Measurements from ENCODE around the gene AKR7A3. TPM values are rescaled to one million over a fixed set of nuclear protein-coding genes. Genes with fewer than 3 reads are reported as not detected.
A peak's percentile ranks its signal among the peaks of the same experiment; 100 is the strongest.
"Not testable (repeated sequence)": the region's sequence is repeated elsewhere in the genome, so short reads cannot be mapped to it uniquely, and the experiment has no call there.

AKR7A3 gene
- total RNA-seq, 1 donor from 2014 or later = 0.96 TPM

- DNase-seq (ENCODE audit: low spot score) = no peak
Measured at GRCh38 chr1:19289244-19289643, 674 bp upstream of the AKR7A3 start.

- DNase-seq (ENCODE audit: low spot score) = no peak
Measured at GRCh38 chr1:19287436-19288185, 959 bp downstream of the AKR7A3 start.

- DNase-seq (ENCODE audit: low spot score) = not testable (repeated sequence)
Measured at GRCh38 chr1:19285807-19286206, 2.8 kb downstream of the AKR7A3 start.

- not testable (repeated sequence) for DNase-seq (ENCODE audit: low spot score)
Measured at GRCh38 chr1:19285366-19285765, 3.2 kb downstream of the AKR7A3 start.

- DNase-seq (ENCODE audit: low spot score) = no peak
Measured at GRCh38 chr1:19284881-19285280, 3.7 kb downstream of the AKR7A3 start.

GRCh38 chr1:19283891-19284290 is 4.7 kb downstream of the AKR7A3 start:
- DNase-seq (ENCODE audit: low spot score) = no peak

GRCh38 chr1:19274636-19275035 is 13.9 kb downstream of the AKR7A3 start:
- DNase-seq (ENCODE audit: low spot score) = no peak

GRCh38 chr1:19273844-19274531 is 14.6 kb downstream of the AKR7A3 start:
- DNase-seq (ENCODE audit: low spot score) = not testable (repeated sequence)

GRCh38 chr1:19273106-19273843 is 15.3 kb downstream of the AKR7A3 start:
- no peak for DNase-seq (ENCODE audit: low spot score)

- DNase-seq (ENCODE audit: low spot score) = no peak
Measured at GRCh38 chr1:19272064-19272463, 16.5 kb downstream of the AKR7A3 start.

- not testable (repeated sequence) for DNase-seq (ENCODE audit: low spot score)
Measured at GRCh38 chr1:19270343-19270730, 18.2 kb downstream of the AKR7A3 start.

GRCh38 chr1:19269427-19270342 is 18.9 kb downstream of the AKR7A3 start:
- not testable (repeated sequence) for DNase-seq (ENCODE audit: low spot score)

GRCh38 chr1:19268445-19268844 is 20.1 kb downstream of the AKR7A3 start:
- no peak for DNase-seq (ENCODE audit: low spot score)

GRCh38 chr1:19262744-19263143 is 25.8 kb downstream of the AKR7A3 start:
- no peak for DNase-seq (ENCODE audit: low spot score)

- DNase-seq (ENCODE audit: low spot score) = no peak
Measured at GRCh38 chr1:19262047-19262446, 26.5 kb downstream of the AKR7A3 start.

- DNase-seq (ENCODE audit: low spot score) = peak; percentile 14
Measured at GRCh38 chr1:19260211-19261138, 28.1 kb downstream of the AKR7A3 start.

GRCh38 chr1:19258353-19258752 is 30.2 kb downstream of the AKR7A3 start:
- DNase-seq (ENCODE audit: low spot score) = no peak

GRCh38 chr1:19257178-19257914 is 31.2 kb downstream of the AKR7A3 start:
- DNase-seq (ENCODE audit: low spot score) = no peak

- not testable (repeated sequence) for DNase-seq (ENCODE audit: low spot score)
Measured at GRCh38 chr1:19256301-19256700, 32.3 kb downstream of the AKR7A3 start.
